GM21515 (cell line): ENCODE data around the gene CCDC12.

Source experiments
- ATAC-seq: cut with Tn5 transposase; IDR thresholded peaks from one replicate; pipeline ENCODE4 v1.9.1; 2021; ENCODE audit not compliant: unreplicated experiment

Gene CCDC12

DNA sequence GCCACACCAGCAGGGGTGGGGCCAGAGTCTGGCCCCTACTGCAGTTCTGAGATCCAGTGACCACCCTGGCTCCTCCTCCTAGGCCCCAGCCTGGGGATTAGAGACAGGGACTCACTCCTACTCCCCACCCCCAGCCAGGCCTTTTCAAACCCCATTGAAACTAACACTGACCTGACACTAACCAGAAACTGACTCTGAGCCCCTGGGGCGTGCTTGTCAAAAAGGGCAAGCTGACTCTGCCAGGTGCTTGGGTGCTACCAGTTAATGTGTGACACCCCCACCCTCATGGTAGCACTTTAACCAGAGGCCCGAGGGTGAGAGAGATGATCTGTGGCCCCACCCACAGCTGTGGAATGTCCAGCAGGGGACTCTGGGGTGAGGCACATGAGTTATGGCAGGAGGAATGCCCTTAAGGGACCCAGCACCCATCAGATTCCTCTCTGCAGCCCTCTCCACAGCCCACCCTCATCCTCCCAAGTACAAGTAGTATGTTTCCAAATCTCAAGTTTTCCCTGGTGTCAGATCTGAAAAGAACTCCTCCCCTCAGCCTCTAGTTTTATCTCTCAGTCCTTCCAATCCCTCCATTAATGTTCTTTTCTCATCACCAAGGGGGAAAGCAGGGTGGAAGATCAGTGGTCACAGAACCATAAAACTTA, 97.6 kb downstream of the CCDC12 start:
- ATAC-seq: no peak

DNA sequence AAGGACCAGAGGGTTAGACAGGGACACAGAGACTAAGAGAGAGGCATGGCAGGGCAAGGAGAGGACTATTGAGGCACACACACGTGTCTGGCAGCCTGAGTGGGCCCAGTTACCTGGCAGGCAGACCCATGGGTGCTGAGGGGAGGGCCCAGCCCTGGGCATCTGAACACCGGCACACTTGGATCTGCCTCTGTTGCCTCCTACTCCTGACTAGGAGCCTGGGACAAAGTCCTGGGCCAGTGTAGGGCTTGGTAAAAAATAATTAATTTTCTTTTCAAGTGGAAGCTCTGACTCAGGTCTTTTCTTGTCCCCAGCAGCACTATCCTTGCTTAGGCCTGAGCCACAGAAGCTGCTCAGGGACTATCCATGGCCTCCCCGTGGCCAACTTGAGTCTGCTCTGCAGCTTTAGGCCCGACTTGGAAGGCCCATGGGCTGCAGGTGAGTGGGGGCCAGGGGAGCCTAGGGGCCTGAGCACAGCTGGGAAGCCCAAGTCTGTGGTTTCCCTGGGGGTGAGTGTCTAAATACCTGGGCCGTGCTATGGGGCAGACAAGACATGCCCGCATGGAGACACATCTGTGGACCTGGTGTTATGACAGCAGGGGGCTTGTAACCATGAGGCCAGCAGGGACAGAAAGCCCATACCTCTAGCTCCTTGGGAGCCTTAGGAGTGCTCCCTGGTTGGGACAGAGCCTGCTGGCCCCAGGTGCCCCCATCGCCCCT, 99.0 kb downstream of the CCDC12 start, which contains the start of gene PTH1R:
Gene PTH1R (plus strand): TSS at position 316 of the 720 bp plus-strand sequence. CDS start 5,839 bp downstream, outside the sequence.
- no peak for ATAC-seq

DNA sequence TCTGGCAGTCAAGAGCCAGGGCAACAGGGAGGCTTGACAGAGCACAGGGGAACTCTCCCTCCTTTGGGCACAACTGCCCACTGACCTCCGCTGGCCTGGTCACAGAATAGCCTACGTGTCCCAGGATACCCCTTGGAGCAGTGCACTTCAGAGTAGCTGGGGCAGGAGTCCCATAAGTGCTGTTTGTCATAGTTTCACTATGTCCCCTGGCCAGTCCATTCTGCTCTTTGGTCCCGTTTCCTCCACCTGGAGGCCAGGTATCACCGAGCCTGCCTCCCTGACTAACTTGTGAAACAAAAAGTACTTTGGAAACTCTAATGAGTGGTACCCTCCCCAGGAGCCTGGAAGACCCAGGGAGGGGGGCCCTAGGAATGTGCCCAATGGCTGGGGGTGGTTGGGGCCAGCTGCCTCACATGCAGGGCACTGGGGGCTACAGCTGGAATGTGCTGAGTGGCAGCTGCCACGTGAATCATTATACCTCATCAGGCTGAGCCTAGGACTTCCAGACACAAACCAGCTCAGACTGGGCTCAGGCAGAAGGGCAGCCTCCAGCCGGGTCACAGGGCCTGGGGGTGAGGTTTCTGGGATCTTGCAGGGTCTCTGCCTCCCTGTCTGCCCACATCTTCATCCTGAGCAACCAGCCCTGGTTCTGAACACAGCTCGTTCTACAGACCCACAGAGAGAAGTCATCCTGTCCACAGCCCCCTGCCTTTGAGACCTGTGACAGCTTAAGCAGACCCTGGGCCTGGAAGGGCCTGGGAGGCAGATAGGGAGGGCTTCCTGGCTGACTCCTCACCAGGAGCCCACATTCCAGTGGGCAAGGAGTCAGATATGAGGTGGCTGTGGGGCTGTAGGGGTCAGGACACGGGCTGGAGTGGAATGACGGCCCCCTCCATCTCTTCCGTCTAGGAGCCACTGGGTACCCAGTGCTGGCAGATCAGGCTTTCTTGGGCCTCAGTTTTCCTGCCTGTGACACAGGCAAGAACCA, 99.9 kb downstream of the CCDC12 start:
- ATAC-seq: no peak

DNA sequence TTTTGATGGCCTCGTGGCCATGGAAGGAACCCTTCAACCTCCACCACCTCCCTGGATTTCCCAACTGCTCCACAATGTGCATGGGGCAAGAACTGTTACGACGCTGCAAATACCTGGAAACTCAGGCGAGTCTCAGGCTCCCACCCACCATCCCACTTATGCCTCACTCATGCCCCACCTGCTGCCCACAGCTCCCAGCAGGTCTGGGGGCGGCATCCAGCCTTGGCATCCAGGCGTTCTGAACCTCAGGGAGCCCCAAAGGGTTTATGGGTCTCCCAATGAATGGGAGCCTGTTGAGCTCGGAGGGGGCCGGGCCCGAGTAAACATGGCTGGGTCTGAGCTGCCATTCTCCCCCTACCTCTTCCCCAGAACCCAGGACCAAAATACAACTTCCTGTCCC, 101.0 kb downstream of the CCDC12 start:
- no peak for ATAC-seq

DNA sequence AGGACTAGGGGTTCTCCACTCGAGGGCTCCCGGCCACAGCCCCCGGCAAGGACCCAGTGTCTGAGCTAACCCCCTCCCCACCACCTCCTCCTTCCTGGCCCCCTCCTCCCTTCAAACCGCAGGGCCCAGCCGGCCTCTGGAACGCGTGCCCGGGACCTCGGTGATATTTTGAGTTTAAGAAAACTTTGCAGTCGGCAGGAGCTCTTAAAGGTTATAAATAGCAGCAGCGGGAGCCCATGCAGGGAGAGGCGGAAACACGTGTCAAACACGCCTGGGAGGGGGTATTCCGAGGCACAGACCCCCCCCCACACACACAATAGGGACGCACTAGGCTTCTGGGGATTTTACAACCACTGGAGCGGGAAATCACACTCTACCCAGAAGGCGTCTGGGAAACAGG, 102.1 kb downstream of the CCDC12 start:
- no peak for ATAC-seq

DNA sequence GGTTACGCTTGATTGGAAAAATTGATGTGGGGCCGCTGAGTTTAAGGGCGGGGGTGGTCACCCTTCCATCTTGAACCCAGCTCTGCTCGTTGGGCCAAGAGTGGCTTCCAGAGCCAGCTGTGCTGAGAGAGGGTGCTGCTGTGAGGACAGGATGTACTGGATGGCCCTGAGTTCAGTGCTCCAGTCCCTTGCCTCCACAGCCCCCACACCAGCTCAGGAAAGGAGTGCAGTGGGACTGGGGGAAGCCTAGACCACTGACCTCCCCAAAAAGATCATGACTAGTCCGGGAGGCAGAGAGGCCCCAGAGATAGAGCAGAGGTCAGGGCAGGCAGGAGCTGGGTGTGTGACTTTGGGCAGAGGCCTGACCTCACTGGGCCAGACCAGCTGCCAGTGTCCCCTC, 103.0 kb downstream of the CCDC12 start:
- ATAC-seq: no peak
